GM12878 (cell line): ENCODE data around the gene TTYH1. TPM values are rescaled to one million over a fixed set of nuclear protein-coding genes. Genes with fewer than 3 reads are reported as not detected.

Experiments
- ATAC-seq: fragments of 200-7000 bp; cut with Tn5 transposase; 3 replicates; pipeline ENCODE4 v1.9.1; 2020; ENCODE audit warnings: mild to moderate bottlenecking, moderate library complexity
- BruUV-seq: library from RNA; stranded (reverse); fragments of 400-500 nt; replicated peaks from 2 replicates; lab custom pipeline; 2021; lab: Mats Ljungman, UMichigan
- CTCF ChIA-PET: fragments of 300-600 bp; sonication (Branson Sonifier 250); formaldehyde crosslinking; extraction: SDS; loops from one replicate; lab custom pipeline; 2021; ENCODE audit warnings: inconsistent platforms; lab: Yijun Ruan, JAX
- POLR2A ChIA-PET: fragments of 350-600 bp; formaldehyde crosslinking; extraction: SDS; loops from one replicate; lab custom pipeline; 2021; ENCODE audit warnings: inconsistent platforms; lab: Charles Lee
- RAD21 ChIA-PET: fragments of 300-600 bp; sonication (Branson Sonifier 250); formaldehyde crosslinking; loops from one replicate; lab custom pipeline; 2023; ENCODE audit warnings: antibody characterized with exemption; ENCODE audit not compliant: unreplicated experiment; lab: Charles Lee
- SMC1A ChIA-PET: fragments of 300-600 bp; sonication (Branson Sonifier 250); formaldehyde crosslinking; loops from one replicate; lab custom pipeline; 2023; ENCODE audit not compliant: unreplicated experiment, uncharacterized antibody; lab: Charles Lee
- DNase-seq: peaks from one replicate; pipeline ENCODE4 v3.0.0-alpha.2; 2011; ENCODE audit warnings: low read depth, low spot score
- FAIRE-seq: peaks from 3 replicates; lab custom pipeline; 2011; peaks lifted over from hg19 to GRCh38; lab: Jason Lieb, UNC
- H2AFZ ChIP-seq: 2 replicates; pipeline ENCODE4 v1.6.0; 2011; ENCODE audit warnings: low read depth, low read length, control low read depth; ENCODE audit not compliant: control insufficient read depth
- H3K27ac ChIP-seq: 2 replicates; pipeline ENCODE4 v1.5.1; 2011; ENCODE audit warnings: control low read depth; ENCODE audit not compliant: control insufficient read depth, insufficient read depth
- H3K27me3 ChIP-seq, 2 experiments: replicated peaks in 1 of 2; 2 replicates each; pipeline versions ENCODE4 v1.6.0 to v1.6.1; 2011; ENCODE audit warnings: low read length in 1 of 2; ENCODE audit not compliant: control insufficient read depth in 2 of 2, insufficient read depth in 2 of 2
- H3K36me3 ChIP-seq, 2 experiments: 2 replicates each; pipeline ENCODE4 v1.5.1; 2011; ENCODE audit warnings: low read length in 1 of 2; ENCODE audit not compliant: control insufficient read depth in 2 of 2, insufficient read depth in 2 of 2
- H3K4me1 ChIP-seq: 2 replicates; pipeline ENCODE4 v1.6.1; 2011; ENCODE audit warnings: mild to moderate bottlenecking, low read length, moderate library complexity, mixed read lengths; ENCODE audit not compliant: control insufficient read depth, insufficient read depth
- H3K4me2 ChIP-seq: 2 replicates; pipeline ENCODE4 v1.6.0; 2011; ENCODE audit warnings: control low read depth; ENCODE audit not compliant: control insufficient read depth, insufficient read depth
- H3K4me3 ChIP-seq: fragments of 200-600 bp; sonication (generic); 2 replicates; pipeline ENCODE4 v1.5.1; 2016
- H3K79me2 ChIP-seq: 2 replicates; pipeline ENCODE4 v1.6.0; 2011; ENCODE audit warnings: low read length; ENCODE audit not compliant: control insufficient read depth, insufficient read depth
- H3K9ac ChIP-seq: 2 replicates; pipeline ENCODE4 v1.8.0; 2011; ENCODE audit warnings: low read length, control low read depth, mixed read lengths; ENCODE audit not compliant: control insufficient read depth, insufficient read depth
- H3K9me3 ChIP-seq: replicated peaks from 3 replicates; pipeline ENCODE4 v1.5.1; 2011; ENCODE audit warnings: mild to moderate bottlenecking, low read length; ENCODE audit not compliant: control insufficient read depth, insufficient read depth
- H4K20me1 ChIP-seq: 2 replicates; pipeline ENCODE4 v1.6.0; 2011; ENCODE audit not compliant: control insufficient read depth, insufficient read depth
- CHD2 ChIP-seq: IDR thresholded peaks from 2 replicates; pipeline ENCODE4 v1.6.1; 2011; ENCODE audit warnings: low read depth, low read length, improper control_type of control experiment, borderline replicate concordance
- EGR1 ChIP-seq, 2 experiments: IDR thresholded peaks; 1 replicate in 1 of 2; 2 replicates in 1 of 2; pipeline ENCODE4 v1.6.1; 2011 to 2012; ENCODE audit warnings: low read depth in 2 of 2, low read length in 2 of 2, borderline replicate concordance in 1 of 2, mild to moderate bottlenecking in 1 of 2, moderate library complexity in 1 of 2
- GATAD2B ChIP-seq: fragments of 450-650 bp; conservative IDR thresholded peaks from 2 replicates; pipeline ENCODE4 v1.6.1; 2017; ENCODE audit warnings: low read depth, mild to moderate bottlenecking, moderate library complexity
- JUND ChIP-seq: IDR thresholded peaks from 2 replicates; pipeline ENCODE4 v1.6.1; 2012; ENCODE audit warnings: low read depth, mild to moderate bottlenecking, low read length, improper control_type of control experiment, moderate library complexity
- MYC ChIP-seq: IDR thresholded peaks from 2 replicates; pipeline ENCODE4 v1.6.1; 2011; ENCODE audit warnings: mild to moderate bottlenecking, low read length, moderate library complexity, inconsistent platforms; ENCODE audit not compliant: insufficient read depth, insufficient replicate concordance, insufficient read length, severe bottlenecking
- NFYA ChIP-seq: IDR thresholded peaks from 2 replicates; pipeline ENCODE4 v1.6.1; 2011; ENCODE audit warnings: low read depth, mild to moderate bottlenecking, low read length, improper control_type of control experiment, borderline replicate concordance
- RBBP5 ChIP-seq: fragments of 200-600 bp; sonication (generic); conservative IDR thresholded peaks from 2 replicates; pipeline ENCODE4 v1.6.1; 2016
- RCOR1 ChIP-seq: conservative IDR thresholded peaks from 2 replicates; pipeline ENCODE4 v1.6.1; 2012; ENCODE audit warnings: low read depth, low read length, improper control_type of control experiment
- SP1 ChIP-seq: IDR thresholded peaks from one replicate; pipeline ENCODE4 v1.6.1; 2011; ENCODE audit warnings: low read depth, low read length
- ZBED1 ChIP-seq: IDR thresholded peaks from 2 replicates; pipeline ENCODE4 v1.6.1; 2016; ENCODE audit warnings: borderline replicate concordance
- WGBS: methylation state at CpG from one replicate; pipeline ENCODE4 v1.1.6; 2016; ENCODE audit warnings: low lambda C conversion rate; ENCODE audit not compliant: insufficient replicate concordance, insufficient coverage; ENCODE audit errors: missing lambda C conversion rate; 5-methylcytosine and 5-hydroxymethylcytosine counted together
- in situ Hi-C: fragments of 300-500 bp; cut with MboI; formaldehyde crosslinking; loops from 9 replicates; pipeline ENCODE4 v1.14.3; 2018; ENCODE audit warnings: mixed read lengths
- intact Hi-C: fragments of 100-400 bp; cut with micrococcal nuclease; formaldehyde crosslinking; loops from one replicate; pipeline ENCODE4 v1.14.2; 2022; ENCODE audit not compliant: unreplicated experiment
- polyA plus RNA-seq, 11 experiments: library from polyadenylated mRNA; depleted of rRNA in 4 of 11; unstranded in 6 of 11; stranded (reverse) in 5 of 11; fragments of >200 nt; fragmentation: Nextera tagmentation in 4 of 11; fragmentation: Illumina TruSeq in 1 of 11; extraction: Ambion mirVana in 4 of 11; extraction: Trizol in 1 of 11; gene quantifications; 1 replicate in 1 of 11; 2 replicates in 10 of 11; pipeline versions ENCODE4 v1.2.1 to v1.2.3, GENCODE V29; 2011 to 2016; ENCODE audit warnings: inconsistent platforms in 2 of 11, missing spikeins in 2 of 11, low read depth in 1 of 11
- total RNA-seq, 4 experiments: library from RNA; depleted of rRNA in 3 of 4; stranded (reverse); fragments of >200 nt in 3 of 4; fragmentation: Illumina TruSeq in 1 of 4; extraction: Trizol in 1 of 4; gene quantifications; 2 replicates each; pipeline versions ENCODE4 v1.2.1 to v1.2.3, GENCODE V29; 2013 to 2021

The TTYH1 gene
- total and polyA plus RNA-seq, 10 of the 15 experiments (the other 5 are each of a cell fraction or from before 2014, with no cell fraction given) = 0.01 to 0.36 (median 0.09) TPM; not detected in 3

DNA sequence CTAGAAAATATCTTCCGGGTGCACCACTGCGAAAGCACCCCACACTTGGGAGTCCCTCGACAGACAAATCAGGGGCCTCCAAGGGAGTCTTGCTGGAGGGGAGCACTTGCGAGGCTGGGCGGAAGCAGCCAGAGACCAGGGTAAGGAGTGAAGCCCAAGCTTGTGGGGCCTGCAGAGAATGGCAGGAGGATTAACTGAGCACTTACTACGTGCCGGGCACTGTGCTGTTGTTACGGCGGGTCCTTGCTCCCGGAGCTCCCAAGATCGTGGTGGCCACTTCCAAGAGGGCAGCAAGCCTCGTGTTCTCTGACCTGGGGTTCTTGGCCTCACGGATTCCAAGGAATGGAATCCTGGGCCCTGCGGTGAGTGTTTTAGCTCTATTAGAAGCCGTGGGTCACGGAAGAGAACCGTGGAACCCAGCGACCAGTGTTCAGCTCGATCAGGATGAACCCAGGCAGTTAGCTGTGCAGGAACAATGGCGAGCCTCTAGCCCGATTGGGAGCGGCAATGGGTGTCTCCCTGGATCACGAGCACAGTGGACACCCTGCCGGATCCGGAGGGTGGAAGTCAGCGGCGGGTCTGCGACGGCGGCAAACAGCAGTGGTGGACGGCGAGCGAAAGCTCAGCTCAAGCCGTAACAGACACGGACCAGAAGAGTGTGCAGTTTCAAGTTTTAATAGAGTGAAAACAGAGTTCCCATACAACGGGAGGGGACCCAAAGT, 9.6 kb downstream of the TTYH1 start:
- no peaks in the 10 kb centered on the region for H4K20me1 ChIP-seq
- intact Hi-C loops = no loop called here
- no peaks in the 10 kb centered on the region for H3K79me2 ChIP-seq
- no peaks in the 10 kb centered on the region for H3K9me3 ChIP-seq
- SMC1A ChIA-PET = no interaction called here
- ATAC-seq (no peak), FAIRE-seq (no peak), DNase-seq (no peak)
- CTCF ChIA-PET = no interaction called here
- H2AFZ ChIP-seq = no peak overlapping the region
- H3K4me3 ChIP-seq = no peak overlapping the region
- H3K9ac ChIP-seq = no peak overlapping the region
- POLR2A ChIA-PET = no interaction called here
- H3K4me2 ChIP-seq = no peak overlapping the region
- in situ Hi-C loops = no loop called here
- H3K4me1 ChIP-seq = no peaks in the 10 kb centered on the region
- TF ChIP-seq ZBED1 (no peak), NFYA (no peak), JUND (no peak), GATAD2B (no peak), RBBP5 (no peak), RCOR1 (no peak), MYC (no peak), SP1 (no peak), CHD2 (no peak), EGR1 (IDR thresholded peaks at IDR 0.05; ENCODE audit: borderline replicate concordance in 1 of 2, low read depth in 2 of 2, low read length in 2 of 2) (no peak)
- H3K27ac ChIP-seq = no peak overlapping the region
- RAD21 ChIA-PET = no interaction called here
- no peaks in the 10 kb centered on the region for H3K36me3 ChIP-seq
- H3K27me3 ChIP-seq = no peaks in the 10 kb centered on the region; a peak in 1 of 4 replicates
- no TSS peak for BruUV-seq
- WGBS = 72% methylated on average over 36 of the region's 36 CpGs
